H1 (cell line): ENCODE results near the gene ATP7A. TPM values are rescaled to one million over a fixed set of nuclear protein-coding genes. Genes with fewer than 3 reads are reported as not detected.

Experiments
- ATF3 ChIP-seq: IDR thresholded peaks from 2 replicates; pipeline ENCODE4 v1.6.1; 2011; ENCODE audit warnings: low read depth, mild to moderate bottlenecking, low read length; ENCODE audit not compliant: insufficient read depth
- CEBPB ChIP-seq: IDR thresholded peaks from 2 replicates; pipeline ENCODE4 v1.6.1; 2012; ENCODE audit warnings: low read depth, low read length
- EGR1 ChIP-seq: IDR thresholded peaks from 2 replicates; pipeline ENCODE4 v1.6.1; 2011; ENCODE audit warnings: low read depth, low read length, borderline replicate concordance
- EZH2 ChIP-seq: fragments of 200-600 bp; sonication (generic); IDR thresholded peaks from 2 replicates; pipeline ENCODE4 v1.7.1; 2012; ENCODE audit warnings: low read depth, mild to moderate bottlenecking, moderate library complexity, low read length, inconsistent platforms; ENCODE audit not compliant: severe bottlenecking
- HDAC6 ChIP-seq: IDR thresholded peaks from one replicate; pipeline ENCODE4 v1.7.1; 2012; ENCODE audit warnings: low read depth, mild to moderate bottlenecking, inconsistent platforms, low read length, moderate library complexity
- KDM5A ChIP-seq: fragments of 200-600 bp; IDR thresholded peaks from 2 replicates; pipeline ENCODE4 v1.7.1; 2012; ENCODE audit warnings: mild to moderate bottlenecking, low read length, inconsistent platforms, mixed read lengths
- MAFK ChIP-seq: IDR thresholded peaks from 2 replicates; pipeline ENCODE4 v1.6.1; 2012; ENCODE audit warnings: low read depth, mild to moderate bottlenecking, improper control_type of control experiment, low read length
- NANOG ChIP-seq: IDR thresholded peaks from 2 replicates; pipeline ENCODE4 v1.6.1; 2011; ENCODE audit warnings: low read length, low read depth, mild to moderate bottlenecking, inconsistent platforms; ENCODE audit not compliant: insufficient read depth, poor library complexity, severe bottlenecking
- NRF1 ChIP-seq: IDR thresholded peaks from 2 replicates; pipeline ENCODE4 v1.6.1; 2011; ENCODE audit warnings: mild to moderate bottlenecking, low read depth, low read length, improper control_type of control experiment
- POLR2A ChIP-seq, 2 experiments: IDR thresholded peaks; 1 replicate in 1 of 2; 2 replicates in 1 of 2; pipeline ENCODE4 v1.6.1; 2011; ENCODE audit warnings: low read depth in 2 of 2, low read length in 2 of 2, mild to moderate bottlenecking in 2 of 2; ENCODE audit errors: control extremely low read depth in 1 of 2
- RBBP5 ChIP-seq: IDR thresholded peaks from 2 replicates; pipeline ENCODE4 v1.7.1; 2012; ENCODE audit warnings: low read depth, mild to moderate bottlenecking, inconsistent platforms, low read length, moderate library complexity, borderline replicate concordance
- RFX5 ChIP-seq: IDR thresholded peaks from 2 replicates; pipeline ENCODE4 v1.6.1; 2011; ENCODE audit warnings: low read depth, low read length, improper control_type of control experiment, borderline replicate concordance
- RNF2 ChIP-seq: fragments of 200-900, 300-1000 bp; sonication (generic); IDR thresholded peaks from 2 replicates; pipeline ENCODE4 v1.7.1; 2016; ENCODE audit warnings: borderline replicate concordance, low read depth, mild to moderate bottlenecking, antibody characterized with exemption, low read length; ENCODE audit not compliant: poor library complexity, severe bottlenecking; ENCODE audit errors: missing control alignments
- SIRT6 ChIP-seq: IDR thresholded peaks from one replicate; pipeline ENCODE4 v1.7.1; 2012; ENCODE audit warnings: low read length, inconsistent platforms
- SP1 ChIP-seq: IDR thresholded peaks from 2 replicates; pipeline ENCODE4 v1.6.1; 2011; ENCODE audit warnings: low read depth, low read length
- SP2 ChIP-seq: IDR thresholded peaks from 2 replicates; pipeline ENCODE4 v1.6.1; 2012; ENCODE audit warnings: mild to moderate bottlenecking, low read length, inconsistent platforms
- SP4 ChIP-seq: IDR thresholded peaks from 2 replicates; pipeline ENCODE4 v1.6.1; 2012; ENCODE audit warnings: low read length, inconsistent platforms
- TAF7 ChIP-seq: optimal IDR thresholded peaks from 2 replicates; pipeline ENCODE3; 2011; ENCODE audit warnings: low read depth, mild to moderate bottlenecking, inconsistent platforms, low read length, moderate library complexity, borderline replicate concordance
- TBP ChIP-seq: IDR thresholded peaks from 2 replicates; pipeline ENCODE4 v1.6.1; 2011; ENCODE audit warnings: low read depth, low read length, improper control_type of control experiment
- TCF12 ChIP-seq: IDR thresholded peaks from 2 replicates; pipeline ENCODE4 v1.6.1; 2011; ENCODE audit warnings: low read depth, mild to moderate bottlenecking, low read length
- TEAD4 ChIP-seq: IDR thresholded peaks from 2 replicates; pipeline ENCODE4 v1.6.1; 2012; ENCODE audit warnings: low read depth, low read length, inconsistent platforms, mixed read lengths
- ZNF274 ChIP-seq: IDR thresholded peaks from 2 replicates; pipeline ENCODE4 v1.7.0; 2012; ENCODE audit warnings: low read length, borderline replicate concordance; ENCODE audit errors: extremely low read depth
- polyA plus RNA-seq, 7 experiments: library from polyadenylated mRNA; depleted of rRNA in 3 of 7; stranded (reverse) in 5 of 7; unstranded in 2 of 7; fragments of >200 nt in 5 of 7; fragments of 200-250 nt in 2 of 7; gene quantifications; 1 replicate in 5 of 7; 2 replicates in 1 of 7; 4 replicates in 1 of 7; pipeline versions ENCODE4 v1.2.1 to v1.2.3, GENCODE V29; 2011 to 2013; ENCODE audit warnings: missing spikeins in 2 of 7, mixed read lengths in 2 of 7
- total RNA-seq: library from RNA; stranded (reverse); fragmentation: NEBNext Ultra II Directional; extraction: Animal tissue kit (Norgen Biotek cat#: 25700); gene quantifications from 2 replicates; pipeline ENCODE4 v1.2.1, GENCODE V29; 2021

ATP7A gene
- total and polyA plus RNA-seq, 2 of the 8 experiments (the other 6 are each of a cell fraction or from before 2014, with no cell fraction given) = 0.73 to 2.8 TPM

GRCh38 chrX:77910108-77910840, at the start of gene ATP7A (continued):
- TF ChIP-seq HDAC6 = no peak
- 0 out of 2 replicates have a peak, but pooled peaks have one; percentile 41 for TF ChIP-seq ATF3
- TF ChIP-seq TEAD4 = no peak
- TF ChIP-seq NANOG = no peak
- TF ChIP-seq SP4 = no peak
- TF ChIP-seq TAF7 = no peak
- TF ChIP-seq SIRT6 = no peak
- TF ChIP-seq TBP = no peak
- TF ChIP-seq RBBP5 = no peak
- no peak for TF ChIP-seq RFX5
- 0 out of 2 replicates have a peak, but pooled peaks have one; percentile 45 for TF ChIP-seq EGR1
- TF ChIP-seq ZNF274 = no peak
- TF ChIP-seq MAFK = no peak
- no peak for TF ChIP-seq KDM5A
- TF ChIP-seq NRF1 = no peak
- no peak for TF ChIP-seq SP1
- no peak for TF ChIP-seq SP2
- peak in 1 of 2 experiments; percentile 34; a peak in 2 of 3 replicates for TF ChIP-seq POLR2A (IDR thresholded peaks at IDR 0.05; ENCODE audit: control extremely low read depth in 1 of 2, low read depth in 2 of 2, low read length in 2 of 2)
- TF ChIP-seq RNF2 = no peak
- TF ChIP-seq CEBPB = no peak
- no peak for TF ChIP-seq EZH2
- TF ChIP-seq TCF12 = no peak
